ENCODE data around the gene TP53BP2.

- TF ChIP-seq CTCF (conservative IDR thresholded peaks at IDR 0.05; ENCODE audit: low read length) (no peak), EZH2phosphoT487 (IDR thresholded peaks at IDR 0.05; ENCODE audit: borderline replicate concordance) (no peak)
Observed at GRCh38 chr1:223833948-223834347, 11.8 kb downstream of the TP53BP2 start.
